Lung (tissue), 12 donors: ENCODE data around the gene KCNH8. TPM values are rescaled to one million over a fixed set of nuclear protein-coding genes. Genes with fewer than 3 reads are reported as not detected.

Experiments
- ATAC-seq: fragments of 200-7000 bp; cut with Tn5 transposase; one replicate; pipeline ENCODE4 v1.9.1; 2020; ENCODE audit warnings: moderate number of reproducible peaks; ENCODE audit not compliant: insufficient read depth, low FRiP score
- DNase-seq, 3 donors: peaks; one replicate each; pipeline ENCODE4 v3.0.0-alpha.2; 2013 to 2017
- H3K27ac ChIP-seq, 2 donors: one replicate each; pipeline ENCODE4 v1.5.1; 2013; ENCODE audit warnings: mild to moderate bottlenecking in 2 of 2, moderate library complexity in 2 of 2, control low read depth in 1 of 2, inconsistent platforms in 1 of 2, low read depth in 1 of 2, low read length in 1 of 2
- H3K27me3 ChIP-seq, 3 donors: one replicate each; pipeline ENCODE4 v1.5.1; 2013; ENCODE audit warnings: low read length in 2 of 3; ENCODE audit not compliant: control insufficient read depth in 3 of 3, insufficient read depth in 3 of 3
- H3K36me3 ChIP-seq, 4 donors: one replicate each; pipeline ENCODE4 v1.5.1; 2013; ENCODE audit warnings: low read length in 4 of 4, mild to moderate bottlenecking in 1 of 4, moderate library complexity in 1 of 4; ENCODE audit not compliant: control insufficient read depth in 4 of 4, insufficient read depth in 4 of 4
- H3K4me1 ChIP-seq, 5 donors: one replicate each; pipeline ENCODE4 v1.5.1; 2013; ENCODE audit warnings: low read length in 5 of 5, mild to moderate bottlenecking in 2 of 5, moderate library complexity in 1 of 5; ENCODE audit not compliant: control insufficient read depth in 5 of 5, insufficient read depth in 5 of 5
- H3K4me3 ChIP-seq: one replicate; pipeline ENCODE4 v1.5.1; 2013; ENCODE audit warnings: mild to moderate bottlenecking, control low read depth, moderate library complexity
- H3K9ac ChIP-seq, 2 donors: one replicate each; pipeline ENCODE4 v1.5.1; 2013; ENCODE audit warnings: low read length in 2 of 2, control low read depth in 1 of 2; ENCODE audit not compliant: insufficient read depth in 1 of 2
- H3K9me3 ChIP-seq, 4 donors: one replicate each; pipeline ENCODE4 v1.5.1; 2013; ENCODE audit warnings: low read length in 3 of 4, mild to moderate bottlenecking in 1 of 4, moderate library complexity in 1 of 4; ENCODE audit not compliant: control insufficient read depth in 4 of 4, insufficient read depth in 3 of 4
- CTCF ChIP-seq: IDR thresholded peaks from 2 replicates; pipeline ENCODE4 v1.5.1; 2012; ENCODE audit warnings: mild to moderate bottlenecking; ENCODE audit errors: control extremely low read depth, extremely low read depth
- WGBS, 2 donors: extraction: QIAGEN DNeasy Blood & Tissue Kit; methylation state at CpG; one replicate each; pipeline ENCODE4 v1.1.7; 2013; 5-methylcytosine and 5-hydroxymethylcytosine counted together
- polyA plus RNA-seq, 2 donors: library from polyadenylated mRNA; stranded (reverse); fragments of 200-250 nt; gene quantifications; one replicate each; pipeline ENCODE4 v1.2.1, GENCODE V29; 2013
- total RNA-seq, 2 donors: library from RNA; depleted of rRNA in 1 of 2; stranded (reverse); fragments of >200 nt in 1 of 2; gene quantifications; one replicate each; pipeline ENCODE4 v1.2.1, GENCODE V29; 2014 to 2021
- donor health status: control.
- donor health status: control.
- donor health status: Bipolar disorder and iron deficiency.
- donor health status: healthy.
- donor health status: DM: yes; HTN: yes; CAD: no.

The KCNH8 gene
- total and polyA plus RNA-seq, 4 donors = 0.06 to 0.94 (median 0.15) TPM

- Histone ChIP-seq H3K9ac (no peak overlapping the region), H3K27me3 (no peaks in the 10 kb centered on the region), H3K9me3 (no peaks in the 10 kb centered on the region), H3K4me3 (no peak overlapping the region), H3K4me1 (no peaks in the 10 kb centered on the region), H3K27ac (no peak overlapping the region), H3K36me3 (no peaks in the 10 kb centered on the region)
- ATAC-seq = no peak
- TF ChIP-seq CTCF = no peak
- WGBS, 2 donors = 66 to 73% methylated on average over 1 of the region's 1 CpG
- DNase-seq = no peak
Measured at GRCh38 chr3:19274576-19274975, 126.3 kb downstream of the KCNH8 start.

GRCh38 chr3:19284974-19285373 is 136.7 kb downstream of the KCNH8 start:
- H3K9ac ChIP-seq = no peak overlapping the region
- TF ChIP-seq CTCF = no peak
- no peaks in the 10 kb centered on the region for H3K9me3 ChIP-seq
- ATAC-seq (no peak), DNase-seq (no peak)
- H3K36me3 ChIP-seq = no peaks in the 10 kb centered on the region
- 80 to 92% methylated on average over 3 of the region's 3 CpGs for WGBS, 2 donors
- no peak overlapping the region for H3K27ac ChIP-seq
- no peaks in the 10 kb centered on the region for H3K27me3 ChIP-seq
- H3K4me1 ChIP-seq = no peaks in the 10 kb centered on the region
- H3K4me3 ChIP-seq = no peak overlapping the region

GRCh38 chr3:19293295-19293694 is 145.0 kb downstream of the KCNH8 start:
- Histone ChIP-seq H3K27me3 (no peaks in the 10 kb centered on the region), H3K27ac (no peak overlapping the region), H3K9me3 (no peaks in the 10 kb centered on the region), H3K4me1 (no peaks in the 10 kb centered on the region), H3K4me3 (no peak overlapping the region), H3K36me3 (no peaks in the 10 kb centered on the region), H3K9ac (no peak overlapping the region)
- WGBS, 2 donors = 79 to 89% methylated on average over 4 of the region's 4 CpGs
- ATAC-seq (no peak), DNase-seq (no peak)
- TF ChIP-seq CTCF = no peak

GRCh38 chr3:19295208-19295607 is 146.9 kb downstream of the KCNH8 start:
- no peak for TF ChIP-seq CTCF
- Histone ChIP-seq H3K9ac (no peak overlapping the region), H3K36me3 (no peaks in the 10 kb centered on the region), H3K4me3 (no peak overlapping the region), H3K27me3 (no peaks in the 10 kb centered on the region), H3K9me3 (no peaks in the 10 kb centered on the region), H3K4me1 (no peaks in the 10 kb centered on the region), H3K27ac (no peak overlapping the region)
- DNase-seq = no peak
- ATAC-seq = no peak
- 94 to 95% methylated on average over 3 of the region's 3 CpGs for WGBS, 2 donors
